Fibroblast of peridontal ligament (primary cell): Measurements from ENCODE around the gene ACTR1B.
"Not testable (repeated sequence)": the region's sequence is repeated elsewhere in the genome, so short reads cannot be mapped to it uniquely, and the experiment has no call there.

Experiments used
- DNase-seq: peaks from one replicate; pipeline ENCODE4 v3.0.0-alpha.2; 2010; ENCODE audit errors: extremely low read depth

Gene ACTR1B

GRCh38 chr2:97663962-97664635, at the start of gene ACTR1B:
TSS of gene ACTR1B (minus strand) at chr2:97664044. CDS start at chr2:97663890, 154 bp downstream.
- peak; percentile 97 for DNase-seq

DNA sequence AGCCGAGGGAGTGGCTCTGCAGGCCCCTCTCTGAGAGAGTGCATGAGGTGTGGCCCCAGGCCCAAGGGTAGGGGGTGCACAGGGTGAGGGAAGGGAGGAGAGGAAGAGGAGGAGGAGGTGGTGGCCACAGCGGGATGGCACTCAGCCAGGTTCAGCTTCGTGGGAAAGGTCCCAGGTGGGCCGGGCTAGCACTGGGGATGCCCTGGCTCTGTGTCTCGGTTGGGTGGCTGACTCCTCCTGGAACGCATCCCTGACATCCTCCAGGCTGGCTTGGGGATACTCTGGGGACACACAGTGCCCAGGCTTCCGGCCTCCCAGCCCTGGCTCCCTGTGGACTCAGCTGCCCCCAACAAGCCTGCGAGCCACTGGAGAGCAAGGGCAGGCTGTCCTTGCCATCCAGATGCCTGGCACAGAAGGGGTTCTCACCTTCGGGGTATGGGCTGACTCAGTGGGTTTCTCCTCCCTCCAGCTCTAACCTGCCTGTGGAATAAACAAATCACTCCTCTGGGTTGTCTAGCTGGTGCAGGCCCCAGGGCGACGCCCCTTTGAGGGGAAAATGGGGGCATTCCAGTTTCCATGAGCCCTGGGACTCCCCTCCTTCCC, 49.0 kb upstream of the ACTR1B start:
- DNase-seq = no peak

GRCh38 chr2:97712175-97712574, 48.3 kb upstream of the ACTR1B start:
- DNase-seq = not testable (repeated sequence)

- no peak for DNase-seq
Observed at GRCh38 chr2:97711394-97711711, 47.5 kb upstream of the ACTR1B start.

GRCh38 chr2:97708608-97709007, 44.8 kb upstream of the ACTR1B start:
- no peak for DNase-seq

- no peak for DNase-seq
Observed at GRCh38 chr2:97708048-97708380, 44.2 kb upstream of the ACTR1B start.

DNA sequence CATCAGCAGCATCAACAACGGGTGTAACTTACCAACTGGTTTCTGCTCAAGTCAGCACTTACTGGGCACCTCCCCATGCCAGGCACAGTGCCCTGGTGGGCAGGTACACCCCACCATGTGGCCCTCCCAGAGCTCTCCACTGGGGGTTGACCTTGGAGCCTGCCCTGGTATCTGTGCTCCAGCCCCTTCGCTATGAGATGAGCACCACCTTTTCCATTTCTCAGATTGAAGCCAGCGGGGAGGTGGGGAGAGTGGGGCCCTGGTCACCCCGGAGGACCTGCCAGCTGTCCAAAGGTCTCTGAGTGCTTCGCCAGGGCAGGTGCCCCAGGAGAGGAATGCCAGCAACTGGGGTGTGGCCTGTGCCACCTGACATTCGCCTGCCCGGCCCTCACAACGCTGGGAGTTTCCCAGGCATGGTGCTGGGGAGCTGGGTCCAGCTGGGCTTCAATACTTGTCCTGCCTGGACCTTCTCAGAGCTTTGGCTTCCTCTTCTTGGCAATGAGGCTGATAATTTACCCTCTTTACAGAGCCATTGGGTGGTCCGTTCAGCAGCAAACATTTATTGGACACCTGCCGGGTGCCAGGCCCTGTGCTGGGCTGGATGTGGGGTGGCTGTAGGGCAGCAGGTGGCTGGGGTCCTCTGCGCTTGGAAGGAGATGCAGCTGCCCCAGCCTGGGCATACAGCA, 43.7 kb upstream of the ACTR1B start:
- DNase-seq = no peak

GRCh38 chr2:97706708-97707345, 43.0 kb upstream of the ACTR1B start:
- no peak for DNase-seq

GRCh38 chr2:97706112-97706511, 42.3 kb upstream of the ACTR1B start:
- no peak for DNase-seq

DNA sequence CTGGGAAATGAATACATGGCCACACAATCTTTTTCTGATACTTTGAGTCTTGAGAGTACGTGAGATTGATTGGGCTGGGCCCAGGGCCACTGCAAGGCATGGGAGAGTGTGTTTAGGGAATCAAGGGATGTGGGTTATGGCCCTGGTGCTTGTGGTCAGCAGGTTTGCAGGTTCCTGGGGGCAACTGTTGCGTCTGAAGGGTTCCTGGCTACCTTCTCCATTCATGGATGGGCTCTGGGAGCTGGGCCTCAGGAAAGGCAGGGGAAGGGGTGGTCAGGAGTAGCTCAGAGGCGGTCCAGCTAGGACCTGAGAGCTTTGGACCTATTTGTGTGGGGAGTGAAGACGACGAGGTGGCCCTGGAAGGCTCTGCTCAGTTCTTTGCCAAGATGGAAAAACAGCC, 41.1 kb upstream of the ACTR1B start:
- no peak for DNase-seq

DNA sequence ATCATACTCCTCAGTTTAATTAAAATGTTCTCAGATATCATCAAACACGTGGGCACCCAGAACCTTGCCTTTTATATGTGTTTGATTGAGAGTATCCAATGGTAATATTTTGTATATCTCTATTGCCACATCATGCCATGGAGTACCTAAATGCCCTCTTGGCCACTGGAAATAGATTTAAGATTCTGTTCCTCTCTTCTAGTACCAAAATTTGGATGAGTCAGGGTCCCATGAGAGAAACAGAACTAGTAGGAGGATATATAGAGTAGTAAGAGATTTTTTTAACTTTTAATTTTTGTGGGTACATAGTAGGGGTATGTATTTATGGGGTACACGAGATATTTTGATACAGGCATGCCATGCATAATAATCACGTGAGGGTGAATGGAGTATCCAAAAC, 39.9 kb upstream of the ACTR1B start:
- DNase-seq = no peak

DNA sequence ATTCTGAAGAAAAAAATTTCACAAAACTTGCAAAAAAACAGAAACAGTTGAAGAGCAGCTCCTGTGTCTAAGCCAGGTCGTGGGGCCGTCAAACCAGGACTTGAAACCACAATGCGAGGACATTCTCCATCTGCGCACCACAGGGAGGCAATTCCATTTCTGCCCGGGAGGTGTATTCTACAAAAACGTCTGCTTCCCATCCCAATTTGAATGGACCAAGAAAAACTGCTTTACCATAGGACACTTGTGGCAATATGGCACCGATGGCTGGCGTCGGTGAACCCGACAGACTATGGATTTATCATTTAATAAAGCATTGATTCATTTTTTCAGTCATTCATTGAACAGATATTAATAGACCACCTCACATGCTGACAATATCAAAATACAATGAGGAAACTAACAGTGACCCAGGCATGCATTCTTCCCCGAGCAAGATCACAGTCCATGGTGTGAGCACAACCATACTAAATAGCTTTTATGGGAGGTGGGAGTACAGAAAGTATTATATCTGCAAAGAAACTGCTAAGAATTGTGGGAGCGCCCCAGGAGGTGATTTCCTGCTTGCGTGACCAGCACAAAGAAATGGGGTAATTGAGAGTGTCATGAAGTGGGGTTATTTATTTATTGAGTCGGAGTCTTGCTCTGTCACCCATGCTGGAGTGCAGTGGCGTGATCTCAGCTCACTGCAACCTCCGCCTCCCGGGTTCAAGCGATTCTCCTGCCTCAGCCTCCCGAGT, 39.1 kb upstream of the ACTR1B start:
- DNase-seq = no peak

DNA sequence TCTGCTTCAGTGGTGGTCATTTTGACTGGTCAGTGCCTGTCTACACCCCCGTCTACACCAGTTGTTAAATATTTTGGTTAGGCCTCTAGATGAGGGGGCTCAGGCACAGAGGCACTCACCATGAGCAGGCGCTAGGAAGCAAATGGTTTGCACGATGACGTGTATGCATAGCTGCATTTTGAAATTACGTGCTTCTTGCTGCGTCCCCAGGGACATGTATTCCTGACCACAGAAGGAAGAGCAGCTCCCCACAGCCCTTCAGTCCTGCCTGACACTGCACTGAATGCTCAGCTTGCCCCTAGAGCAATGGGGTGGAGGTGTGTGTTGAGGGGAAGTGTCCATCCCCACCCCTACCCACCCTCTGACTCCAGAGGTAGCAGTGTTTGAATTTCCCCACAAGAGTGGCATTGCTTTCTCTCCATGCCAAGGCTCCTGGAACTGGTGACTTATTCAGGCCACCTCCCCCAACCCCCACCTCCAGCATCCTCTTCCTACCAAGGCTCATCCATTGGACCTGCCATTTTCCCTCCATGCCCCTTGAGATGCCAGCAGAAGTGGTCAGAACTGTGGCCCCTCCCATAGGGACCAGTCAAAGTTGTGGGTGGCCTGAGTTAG, 38.1 kb upstream of the ACTR1B start:
- peak; percentile 56 for DNase-seq

- DNase-seq = no peak
Observed at GRCh38 chr2:97701186-97701585, 37.3 kb upstream of the ACTR1B start.

- peak; percentile 68 for DNase-seq
Observed at GRCh38 chr2:97699765-97700444, 36.1 kb upstream of the ACTR1B start.

- no peak for DNase-seq
Observed at GRCh38 chr2:97698530-97698929, 34.7 kb upstream of the ACTR1B start.

DNA sequence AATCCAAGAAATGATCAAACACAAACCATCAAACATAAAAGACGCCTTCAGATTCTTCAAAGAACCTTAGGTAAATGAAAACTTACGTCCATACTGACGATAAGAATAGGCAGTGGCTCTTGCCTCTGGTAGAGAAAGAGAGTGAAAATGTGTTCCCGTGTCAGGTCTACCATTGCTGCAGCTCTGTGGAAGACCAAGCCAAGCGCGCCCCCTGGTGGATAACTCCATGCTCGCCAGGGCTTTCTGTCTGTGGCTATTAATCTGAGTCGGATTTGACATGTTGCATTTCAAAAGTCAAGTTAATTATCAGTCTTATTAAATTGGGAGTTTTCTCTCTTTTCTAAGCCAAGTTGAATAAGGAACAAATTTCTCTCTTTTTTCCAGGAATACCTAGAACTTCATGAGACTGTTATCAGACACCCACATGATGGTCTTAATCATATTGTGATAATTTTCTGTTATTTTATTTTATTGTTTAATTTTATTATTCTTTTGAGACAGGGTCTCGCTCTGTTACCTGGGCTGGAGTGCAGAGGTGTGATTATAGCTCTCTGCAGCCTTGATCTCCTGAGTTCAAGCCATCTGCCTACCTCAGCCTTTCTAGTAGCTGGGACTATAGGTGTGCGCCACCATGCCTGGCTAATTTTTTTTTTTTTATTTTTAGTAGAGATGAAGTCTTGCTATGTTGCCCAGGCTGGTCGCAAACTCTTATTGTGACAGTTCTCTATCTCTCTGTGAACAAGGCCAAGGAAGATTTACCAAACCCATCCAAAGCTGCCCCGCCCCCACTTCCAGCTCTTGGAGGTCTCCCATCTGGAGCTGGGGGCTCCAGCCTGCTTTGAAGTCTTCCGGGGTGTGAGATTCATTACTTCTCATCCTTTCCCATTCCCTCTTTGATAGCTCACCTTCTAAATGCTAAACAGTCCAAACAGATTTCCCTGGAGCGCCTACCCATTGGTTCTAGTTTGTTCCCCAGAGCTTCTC, 33.7 kb upstream of the ACTR1B start:
- DNase-seq = peak; percentile 84

- DNase-seq = no peak
Observed at GRCh38 chr2:97695744-97696143, 31.9 kb upstream of the ACTR1B start.

DNA sequence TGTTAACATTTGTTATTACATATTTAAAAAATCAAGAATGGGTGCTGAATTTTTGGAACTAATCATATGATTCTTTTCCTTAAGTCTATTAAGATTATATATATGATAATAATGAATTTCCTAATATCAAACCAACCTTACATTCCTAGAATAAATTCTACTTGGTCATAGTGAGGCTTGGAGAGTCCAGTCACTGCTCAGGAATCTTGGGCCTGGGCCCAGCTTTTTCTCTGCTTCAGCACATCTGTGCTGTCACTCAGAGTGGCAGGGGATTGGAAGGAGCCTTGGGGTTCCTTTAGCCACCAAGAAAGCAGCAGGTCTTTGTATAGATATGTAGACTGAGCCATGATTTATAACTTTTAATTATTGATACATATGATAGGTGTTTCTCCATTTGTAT, 29.6 kb upstream of the ACTR1B start:
- no peak for DNase-seq

DNA sequence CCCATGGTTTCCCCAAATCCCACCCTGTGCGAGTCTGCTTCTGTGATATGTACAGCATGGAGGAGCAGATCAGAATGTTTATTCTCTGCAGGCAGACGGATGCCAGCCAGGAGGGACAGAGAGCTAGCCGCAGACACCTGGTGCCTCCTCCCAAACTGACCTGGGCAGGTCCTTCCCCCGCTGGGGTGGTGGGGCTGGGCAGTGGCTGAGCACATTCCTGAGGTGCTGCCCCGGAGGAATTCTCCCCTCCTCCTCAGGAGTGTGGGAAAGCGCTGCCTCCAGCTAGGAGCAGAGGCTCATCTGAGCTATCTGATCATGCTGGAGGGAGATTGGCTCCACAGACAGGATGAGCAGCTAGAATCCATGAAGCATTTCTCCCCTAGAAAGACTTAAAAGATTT, 27.3 kb upstream of the ACTR1B start:
- DNase-seq = no peak
